Measurements from ENCODE around the gene SPATS2L. TPM values are rescaled to one million over a fixed set of nuclear protein-coding genes. Genes with fewer than 3 reads are reported as not detected.

The SPATS2L gene
- total RNA-seq, 1 donor: 65.6 TPM

- no peak for DNase-seq (ENCODE audit: low read depth)
- TF ChIP-seq CTCF (IDR thresholded peaks at IDR 0.05; ENCODE audit: insufficient read depth, low read depth, low read length): no peak
- H3K4me3 ChIP-seq (ENCODE audit: low read depth, low read length): no peak overlapping the region
These were observed 70.2 kb downstream of the SPATS2L start for GRCh38 chr2:200376513-200377354.

- no peak for DNase-seq (ENCODE audit: low read depth)
- H3K4me3 ChIP-seq (ENCODE audit: low read depth, low read length): no peak overlapping the region
These were observed 71.2 kb downstream of the SPATS2L start for GRCh38 chr2:200377355-200378336.

GRCh38 chr2:200378652-200379290 lies 72.3 kb downstream of the SPATS2L start:
- no peak for DNase-seq (ENCODE audit: low read depth)
- no peak for TF ChIP-seq CTCF (IDR thresholded peaks at IDR 0.05; ENCODE audit: insufficient read depth, low read depth, low read length)
- no peak overlapping the region for H3K4me3 ChIP-seq (ENCODE audit: low read depth, low read length)

More at GRCh38 chr2:200377355-200378336, 71.2 kb downstream of the SPATS2L start:
- TF ChIP-seq CTCF (IDR thresholded peaks at IDR 0.05; ENCODE audit: insufficient read depth, low read depth, low read length): no peak

- TF ChIP-seq CTCF (IDR thresholded peaks at IDR 0.05; ENCODE audit: insufficient read depth, low read depth, low read length): no peak
- no peak overlapping the region for H3K4me3 ChIP-seq (ENCODE audit: low read depth, low read length)
- DNase-seq (ENCODE audit: low read depth): no peak
These were observed 73.1 kb downstream of the SPATS2L start for GRCh38 chr2:200379481-200380090.

GRCh38 chr2:200380091-200380561 lies 73.6 kb downstream of the SPATS2L start:
- no peak overlapping the region for H3K4me3 ChIP-seq (ENCODE audit: low read depth, low read length)
- no peak for DNase-seq (ENCODE audit: low read depth)
- TF ChIP-seq CTCF (IDR thresholded peaks at IDR 0.05; ENCODE audit: insufficient read depth, low read depth, low read length): no peak

All from fibroblast of villous mesenchyme (primary cell).